H1 (cell line): ENCODE measurements around the gene CYP3A7. TPM values are rescaled to one million over a fixed set of nuclear protein-coding genes. Genes with fewer than 3 reads are reported as not detected.

Experiments
- CTCF ChIA-PET: fragments of 300-600 bp; sonication (Branson Sonifier 250); formaldehyde crosslinking; loops from one replicate; lab custom pipeline; 2021; ENCODE audit not compliant: partially characterized antibody; lab: Charles Lee
- POLR2A ChIA-PET: fragments of 300-600 bp; sonication (Branson Sonifier 250); formaldehyde crosslinking; loops from one replicate; lab custom pipeline; 2021; ENCODE audit warnings: inconsistent platforms; ENCODE audit not compliant: partially characterized antibody; lab: Charles Lee
- DNase-seq, 2 experiments: peaks; one replicate each; pipeline versions ENCODE4 v3.0.0 to v3.0.0-alpha.2; 2010 to 2022; ENCODE audit warnings: low spot score in 2 of 2, low read depth in 1 of 2, mixed read lengths in 1 of 2
- FAIRE-seq: peaks from 2 replicates; lab custom pipeline; 2011; peaks lifted over from hg19 to GRCh38; lab: Jason Lieb, UNC
- H2AFZ ChIP-seq: 2 replicates; pipeline ENCODE4 v1.8.1; 2012; ENCODE audit warnings: low read length, inconsistent platforms
- H2AK5ac ChIP-seq: 2 replicates; pipeline ENCODE4 v1.6.1; 2013; ENCODE audit warnings: low read depth, low read length
- H2BK120ac ChIP-seq: replicated peaks from 2 replicates; pipeline ENCODE3; 2013; ENCODE audit warnings: low read depth, low read length, inconsistent platforms
- H2BK12ac ChIP-seq: 2 replicates; pipeline ENCODE4 v1.6.1; 2013; ENCODE audit warnings: low read depth, low read length
- H2BK15ac ChIP-seq: 2 replicates; pipeline ENCODE4 v1.6.1; 2013; ENCODE audit warnings: low read length
- H2BK20ac ChIP-seq: 2 replicates; pipeline ENCODE4 v1.6.1; 2013; ENCODE audit warnings: low read length
- H2BK5ac ChIP-seq: 2 replicates; pipeline ENCODE4 v1.6.1; 2013; ENCODE audit warnings: low read depth, low read length
- H3K14ac ChIP-seq: 2 replicates; pipeline ENCODE4 v1.6.1; 2013; ENCODE audit warnings: inconsistent platforms; ENCODE audit not compliant: insufficient read length
- H3K18ac ChIP-seq: 2 replicates; pipeline ENCODE4 v1.6.1; 2013; ENCODE audit warnings: low read length; ENCODE audit errors: extremely low read depth
- H3K23ac ChIP-seq: 2 replicates; pipeline ENCODE4 v1.6.1; 2013; ENCODE audit warnings: inconsistent platforms; ENCODE audit not compliant: insufficient read length
- H3K23me2 ChIP-seq: 2 replicates; pipeline ENCODE4 v1.6.1; 2013; ENCODE audit warnings: low read depth, low read length
- H3K27ac ChIP-seq: 2 replicates; pipeline ENCODE4 v1.6.1; 2011; ENCODE audit warnings: low read depth, low read length, inconsistent platforms
- H3K27me3 ChIP-seq, 4 experiments: replicated peaks in 1 of 4; 1 replicate in 1 of 4; 2 replicates in 3 of 4; pipeline versions ENCODE4 v1.6.1 to v1.8.1; 2011 to 2013; ENCODE audit warnings: low read length in 3 of 4, mild to moderate bottlenecking in 3 of 4, inconsistent platforms in 2 of 4, mixed read lengths in 2 of 4, moderate library complexity in 1 of 4; ENCODE audit not compliant: control insufficient read depth in 3 of 4, insufficient read depth in 3 of 4; ENCODE audit errors: extremely low read depth in 1 of 4
- H3K36me3 ChIP-seq, 4 experiments: 2 replicates each; pipeline versions ENCODE4 v1.6.1 to v1.8.1; 2011 to 2013; ENCODE audit warnings: mild to moderate bottlenecking in 4 of 4, low read length in 3 of 4, moderate library complexity in 2 of 4, control low read depth in 1 of 4, inconsistent platforms in 1 of 4; ENCODE audit not compliant: insufficient read depth in 4 of 4, control insufficient read depth in 2 of 4
- H3K4ac ChIP-seq: replicated peaks from 2 replicates; pipeline ENCODE3; 2013; ENCODE audit warnings: low read length, low read depth, mixed read lengths, inconsistent platforms; ENCODE audit not compliant: insufficient read length
- H3K4me1 ChIP-seq, 4 experiments: replicated peaks in 1 of 4; 1 replicate in 1 of 4; 2 replicates in 3 of 4; pipeline versions ENCODE4 v1.6.1 to v1.8.1; 2011 to 2013; ENCODE audit warnings: low read length in 3 of 4, inconsistent platforms in 2 of 4, mixed read lengths in 1 of 4; ENCODE audit not compliant: insufficient read depth in 4 of 4, control insufficient read depth in 3 of 4
- H3K4me2 ChIP-seq, 2 experiments: 2 replicates each; pipeline versions ENCODE4 v1.6.1 to v1.8.1; 2011 to 2013; ENCODE audit warnings: low read depth in 2 of 2, low read length in 2 of 2, control low read depth in 1 of 2, inconsistent platforms in 1 of 2, mild to moderate bottlenecking in 1 of 2; ENCODE audit not compliant: insufficient read depth in 1 of 2
- H3K4me3 ChIP-seq, 4 experiments: fragments of 200-600, 300-600 bp in 1 of 4; sonication (generic), shearing (Covaris generic), sonication (Bioruptor Twin) in 1 of 4; 2 replicates each; pipeline versions ENCODE4 v1.5.1 to v1.8.1; 2011 to 2016; ENCODE audit warnings: low read length in 4 of 4, low read depth in 3 of 4, control low read depth in 2 of 4, inconsistent platforms in 2 of 4, mild to moderate bottlenecking in 2 of 4, mixed read lengths in 1 of 4, moderate library complexity in 1 of 4; ENCODE audit not compliant: insufficient read depth in 2 of 4; ENCODE audit errors: extremely low read depth in 1 of 4
- H3K56ac ChIP-seq: replicated peaks from 2 replicates; pipeline ENCODE3; 2013; ENCODE audit warnings: low read depth, mild to moderate bottlenecking, mixed read lengths, low read length, inconsistent platforms; ENCODE audit not compliant: insufficient read length
- H3K79me1 ChIP-seq: 2 replicates; pipeline ENCODE4 v1.6.1; 2013; ENCODE audit warnings: low read depth, low read length, control low read depth
- H3K79me2 ChIP-seq, 2 experiments: 2 replicates each; pipeline versions ENCODE4 v1.6.1 to v1.8.1; 2012 to 2013; ENCODE audit warnings: low read length in 2 of 2, mild to moderate bottlenecking in 2 of 2, inconsistent platforms in 1 of 2; ENCODE audit not compliant: insufficient read depth in 2 of 2, control insufficient read depth in 1 of 2
- H3K9ac ChIP-seq, 4 experiments: replicated peaks in 1 of 4; 1 replicate in 1 of 4; 2 replicates in 3 of 4; pipeline versions ENCODE4 v1.6.1 to v1.8.1; 2011 to 2013; ENCODE audit warnings: low read depth in 3 of 4, low read length in 3 of 4, control low read depth in 2 of 4, mild to moderate bottlenecking in 2 of 4, moderate library complexity in 2 of 4, inconsistent platforms in 1 of 4; ENCODE audit errors: extremely low read depth in 1 of 4
- H3K9me3 ChIP-seq, 2 experiments: 2 replicates each; pipeline versions ENCODE4 v1.6.1 to v1.8.1; 2012 to 2013; ENCODE audit warnings: mild to moderate bottlenecking in 2 of 2, moderate library complexity in 2 of 2, control low read depth in 1 of 2, inconsistent platforms in 1 of 2, low read depth in 1 of 2, low read length in 1 of 2, mixed read lengths in 1 of 2; ENCODE audit not compliant: insufficient read depth in 2 of 2
- H4K20me1 ChIP-seq, 2 experiments: replicated peaks in 1 of 2; 2 replicates each; pipeline versions ENCODE3 to v1.8.1; 2011 to 2013; ENCODE audit warnings: inconsistent platforms in 2 of 2, low read length in 2 of 2, mild to moderate bottlenecking in 1 of 2; ENCODE audit not compliant: insufficient read depth in 2 of 2, control insufficient read depth in 1 of 2
- H4K5ac ChIP-seq: 2 replicates; pipeline ENCODE4 v1.6.1; 2013; ENCODE audit warnings: low read length, low read depth, mixed read lengths, inconsistent platforms; ENCODE audit not compliant: insufficient read length
- H4K8ac ChIP-seq: 2 replicates; pipeline ENCODE4 v1.8.0; 2013; ENCODE audit warnings: mild to moderate bottlenecking, moderate library complexity, low read length, inconsistent platforms; ENCODE audit not compliant: insufficient read depth; ENCODE audit errors: extremely low read depth
- H4K91ac ChIP-seq: replicated peaks from 2 replicates; pipeline ENCODE3; 2013; ENCODE audit warnings: low read length, mixed read lengths, inconsistent platforms; ENCODE audit not compliant: insufficient read length
- CEBPB ChIP-seq: IDR thresholded peaks from 2 replicates; pipeline ENCODE4 v1.6.1; 2012; ENCODE audit warnings: low read depth, low read length
- FOSL1 ChIP-seq: IDR thresholded peaks from 2 replicates; pipeline ENCODE4 v1.6.1; 2011; ENCODE audit warnings: mild to moderate bottlenecking, low read depth, low read length, moderate library complexity; ENCODE audit not compliant: insufficient read depth
- HDAC2 ChIP-seq, 2 experiments: fragments of 300-600 bp in 1 of 2; sonication (generic) in 1 of 2; IDR thresholded peaks; 2 replicates each; pipeline ENCODE4 v1.6.1; 2011 to 2012; ENCODE audit warnings: low read depth in 2 of 2, low read length in 2 of 2, mild to moderate bottlenecking in 2 of 2, moderate library complexity in 2 of 2, borderline replicate concordance in 1 of 2, inconsistent platforms in 1 of 2
- KDM4A ChIP-seq: IDR thresholded peaks from one replicate; pipeline ENCODE4 v1.7.1; 2012; ENCODE audit warnings: low read depth, mild to moderate bottlenecking, moderate library complexity, low read length, inconsistent platforms; ENCODE audit not compliant: severe bottlenecking
- NANOG ChIP-seq: IDR thresholded peaks from 2 replicates; pipeline ENCODE4 v1.6.1; 2011; ENCODE audit warnings: low read length, low read depth, mild to moderate bottlenecking, inconsistent platforms; ENCODE audit not compliant: insufficient read depth, poor library complexity, severe bottlenecking
- PHF8 ChIP-seq: fragments of 200-600 bp; sonication (generic); conservative IDR thresholded peaks from 2 replicates; pipeline ENCODE4 v1.7.1; 2012; ENCODE audit warnings: low read depth, mild to moderate bottlenecking, inconsistent platforms, low read length, moderate library complexity
- RFX5 ChIP-seq: IDR thresholded peaks from 2 replicates; pipeline ENCODE4 v1.6.1; 2011; ENCODE audit warnings: low read depth, low read length, improper control_type of control experiment, borderline replicate concordance
- SAP30 ChIP-seq: fragments of 300-600 bp; sonication (generic); IDR thresholded peaks from 2 replicates; pipeline ENCODE4 v1.7.1; 2012; ENCODE audit warnings: low read length, moderate library complexity, mild to moderate bottlenecking, inconsistent platforms; ENCODE audit not compliant: insufficient read depth, insufficient replicate concordance
- SIN3A ChIP-seq, 2 experiments: IDR thresholded peaks in 1 of 2; conservative IDR thresholded peaks in 1 of 2; 2 replicates each; pipeline ENCODE4 v1.6.1; 2011 to 2012; ENCODE audit warnings: low read length in 2 of 2, improper control_type of control experiment in 1 of 2, low read depth in 1 of 2, mild to moderate bottlenecking in 1 of 2
- SP2 ChIP-seq: IDR thresholded peaks from 2 replicates; pipeline ENCODE4 v1.6.1; 2012; ENCODE audit warnings: mild to moderate bottlenecking, low read length, inconsistent platforms
- WGBS, 2 experiments: shearing (Covaris generic) in 1 of 2; methylation state at CpG; one replicate each; pipeline versions ENCODE4 v1.1.6 to v1.1.7; 2013 to 2015; ENCODE audit warnings: low lambda C conversion rate in 2 of 2, mixed read lengths in 2 of 2, inconsistent platforms in 1 of 2, low coverage in 1 of 2, missing lambda C conversion rate in 1 of 2; ENCODE audit not compliant: insufficient replicate concordance in 2 of 2, insufficient coverage in 1 of 2, insufficient read length in 1 of 2; ENCODE audit errors: extremely low coverage in 1 of 2, missing lambda C conversion rate in 1 of 2; 5-methylcytosine and 5-hydroxymethylcytosine counted together
- polyA plus RNA-seq, 7 experiments: library from polyadenylated mRNA; depleted of rRNA in 3 of 7; stranded (reverse) in 5 of 7; unstranded in 2 of 7; fragments of >200 nt in 5 of 7; fragments of 200-250 nt in 2 of 7; gene quantifications; 1 replicate in 5 of 7; 2 replicates in 1 of 7; 4 replicates in 1 of 7; pipeline versions ENCODE4 v1.2.1 to v1.2.3, GENCODE V29; 2011 to 2013; ENCODE audit warnings: missing spikeins in 2 of 7, mixed read lengths in 2 of 7
- total RNA-seq: library from RNA; stranded (reverse); fragmentation: NEBNext Ultra II Directional; extraction: Animal tissue kit (Norgen Biotek cat#: 25700); gene quantifications from 2 replicates; pipeline ENCODE4 v1.2.1, GENCODE V29; 2021
- TF ChIP-seq, protein P1 (sequence below), 3 experiments: IDR thresholded peaks; 1 replicate in 2 of 3; 2 replicates in 1 of 3; pipeline versions ENCODE4 v1.5.1 to v1.6.1; 2011; ENCODE audit warnings: low read length in 3 of 3, mild to moderate bottlenecking in 3 of 3, inconsistent platforms in 2 of 3, low read depth in 1 of 3, moderate library complexity in 1 of 3; ENCODE audit not compliant: insufficient read depth in 1 of 3; ENCODE audit errors: control extremely low read depth in 1 of 3

Gene CYP3A7
- total and polyA plus RNA-seq, 2 of the 8 experiments (the other 6 are each of a cell fraction or from before 2014, with no cell fraction given) = not detected

DNA sequence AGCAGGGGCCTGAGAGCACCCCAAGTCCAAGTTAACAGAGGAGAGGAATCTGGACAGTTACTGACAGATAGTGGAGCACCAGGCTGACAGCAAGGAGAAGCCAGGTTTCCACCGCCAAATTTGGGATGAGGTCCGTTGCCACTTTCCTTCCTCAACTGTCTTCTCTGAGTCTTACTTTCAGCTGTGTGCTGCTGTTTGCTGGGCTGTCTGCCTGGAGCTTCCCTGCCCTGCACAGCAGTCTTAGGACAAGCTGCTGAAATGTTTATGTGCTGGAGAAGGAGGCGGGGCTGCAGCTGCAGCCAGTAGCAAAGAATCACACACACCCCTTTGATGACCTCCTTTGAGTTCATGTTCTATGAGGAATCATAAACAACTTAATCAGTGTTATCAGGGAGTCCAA is 17.4 kb upstream of the CYP3A7 start:
- no peak for DNase-seq
- CTCF ChIA-PET = no interaction called here
- TF ChIP-seq RFX5 = no peak
- no peak for TF ChIP-seq PHF8
- TF ChIP-seq SP2 = no peak
- no peak for TF ChIP-seq SIN3A (conservative IDR thresholded peaks at IDR 0.05 in 1 of 2, IDR thresholded peaks at IDR 0.05 in 1 of 2; ENCODE audit: low read depth in 1 of 2, low read length in 2 of 2)
- TF ChIP-seq CEBPB = no peak
- no peak for TF ChIP-seq FOSL1
- TF ChIP-seq, protein P1, sequence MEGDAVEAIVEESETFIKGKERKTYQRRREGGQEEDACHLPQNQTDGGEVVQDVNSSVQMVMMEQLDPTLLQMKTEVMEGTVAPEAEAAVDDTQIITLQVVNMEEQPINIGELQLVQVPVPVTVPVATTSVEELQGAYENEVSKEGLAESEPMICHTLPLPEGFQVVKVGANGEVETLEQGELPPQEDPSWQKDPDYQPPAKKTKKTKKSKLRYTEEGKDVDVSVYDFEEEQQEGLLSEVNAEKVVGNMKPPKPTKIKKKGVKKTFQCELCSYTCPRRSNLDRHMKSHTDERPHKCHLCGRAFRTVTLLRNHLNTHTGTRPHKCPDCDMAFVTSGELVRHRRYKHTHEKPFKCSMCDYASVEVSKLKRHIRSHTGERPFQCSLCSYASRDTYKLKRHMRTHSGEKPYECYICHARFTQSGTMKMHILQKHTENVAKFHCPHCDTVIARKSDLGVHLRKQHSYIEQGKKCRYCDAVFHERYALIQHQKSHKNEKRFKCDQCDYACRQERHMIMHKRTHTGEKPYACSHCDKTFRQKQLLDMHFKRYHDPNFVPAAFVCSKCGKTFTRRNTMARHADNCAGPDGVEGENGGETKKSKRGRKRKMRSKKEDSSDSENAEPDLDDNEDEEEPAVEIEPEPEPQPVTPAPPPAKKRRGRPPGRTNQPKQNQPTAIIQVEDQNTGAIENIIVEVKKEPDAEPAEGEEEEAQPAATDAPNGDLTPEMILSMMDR (IDR thresholded peaks at IDR 0.05; ENCODE audit: control extremely low read depth in 1 of 3, insufficient read depth in 1 of 3, low read depth in 1 of 3, low read length in 3 of 3) = no peak
- no peak for TF ChIP-seq HDAC2 (IDR thresholded peaks at IDR 0.05; ENCODE audit: borderline replicate concordance in 1 of 2, low read depth in 2 of 2, low read length in 2 of 2)
- no peak for TF ChIP-seq SAP30
- no peak for TF ChIP-seq KDM4A
- TF ChIP-seq NANOG = no peak

More for the DNA sequence above, 17.4 kb upstream of the CYP3A7 start:
- peak overlapping the region; percentile 76; the same call in 1 of the 2 replicates for H2AFZ ChIP-seq
- no peaks in the 10 kb centered on the region for H4K20me1 ChIP-seq
- no peak overlapping the region for H2AK5ac ChIP-seq
- no peak overlapping the region for H2BK15ac ChIP-seq
- no peaks in the 10 kb centered on the region for H3K36me3 ChIP-seq
- H3K23ac ChIP-seq = no peak overlapping the region
- no peaks in the 10 kb centered on the region for H3K9me3 ChIP-seq
- H3K4me2 ChIP-seq = no peak overlapping the region
- H3K9ac ChIP-seq = no peak overlapping the region
- H4K91ac ChIP-seq = no peak overlapping the region
- H4K8ac ChIP-seq = no peak overlapping the region
- no peak for FAIRE-seq
- H3K14ac ChIP-seq = no peak overlapping the region
- H3K4me1 ChIP-seq = no peaks in the 10 kb centered on the region
- no peak overlapping the region for H4K5ac ChIP-seq
- H3K79me1 ChIP-seq = no peaks in the 10 kb centered on the region
- no peak overlapping the region for H3K4ac ChIP-seq
- no peak overlapping the region for H3K4me3 ChIP-seq
- H2BK5ac ChIP-seq = no peak overlapping the region
- 91% methylated on average over 3 of the region's 3 CpGs; no CpG with 5 or more reads in 1 of the 2 experiments for WGBS, 2 experiments
- no peak overlapping the region for H2BK20ac ChIP-seq
- POLR2A ChIA-PET = no interaction called here
- H3K56ac ChIP-seq = no peak overlapping the region
- no peaks in the 10 kb centered on the region for H3K79me2 ChIP-seq
- H3K23me2 ChIP-seq = no peaks in the 10 kb centered on the region
- no peak overlapping the region for H2BK120ac ChIP-seq
- H3K18ac ChIP-seq = no peak overlapping the region
- H3K27ac ChIP-seq = no peak overlapping the region
- no peaks in the 10 kb centered on the region for H3K27me3 ChIP-seq
- no peak overlapping the region for H2BK12ac ChIP-seq
